ENCODE results near the gene OR10H5.
"Not testable (repeated sequence)": the region's sequence is repeated elsewhere in the genome, so short reads cannot be mapped to it uniquely, and the experiment has no call there.

The OR10H5 gene

GRCh38 chr19:15780610-15781418, 6.6 kb upstream of the OR10H5 start:
- H3K9me3 ChIP-seq, result no peaks in the 10 kb centered on the region
- DNase-seq, result no peak
- H3K36me3 ChIP-seq, result no peaks in the 10 kb centered on the region
- no peaks in the 10 kb centered on the region for H3K4me1 ChIP-seq
- H3K27me3 ChIP-seq, result no peaks in the 10 kb centered on the region
- H3K4me3 ChIP-seq (ENCODE audit: low read depth, low read length), result no peak overlapping the region
- TF ChIP-seq CTCF (IDR thresholded peaks at IDR 0.05; ENCODE audit: low read depth, low read length), result no peak

- Histone ChIP-seq H3K4me3 (ENCODE audit: low read depth, low read length) (no peak overlapping the region), H3K27me3 (no peaks in the 10 kb centered on the region), H3K4me1 (no peaks in the 10 kb centered on the region), H3K9me3 (no peaks in the 10 kb centered on the region), H3K36me3 (no peaks in the 10 kb centered on the region)
- no peak for DNase-seq
- no peak for TF ChIP-seq CTCF (IDR thresholded peaks at IDR 0.05; ENCODE audit: low read depth, low read length)
Observed at GRCh38 chr19:15781661-15782060, 5.8 kb upstream of the OR10H5 start.

- no peak for TF ChIP-seq CTCF (IDR thresholded peaks at IDR 0.05; ENCODE audit: low read depth, low read length)
Observed at GRCh38 chr19:15782211-15782610, 5.2 kb upstream of the OR10H5 start.

GRCh38 chr19:15782896-15783295, 4.6 kb upstream of the OR10H5 start:
- DNase-seq; H3K4me3 ChIP-seq (ENCODE audit: low read depth, low read length); H3K4me1 ChIP-seq; H3K9me3 ChIP-seq; H3K36me3 ChIP-seq; H3K27me3 ChIP-seq: not testable (repeated sequence)

More at GRCh38 chr19:15782211-15782610, 5.2 kb upstream of the OR10H5 start:
- Histone ChIP-seq H3K27me3 (no peaks in the 10 kb centered on the region), H3K4me3 (ENCODE audit: low read depth, low read length) (no peak overlapping the region), H3K4me1 (no peaks in the 10 kb centered on the region), H3K9me3 (no peaks in the 10 kb centered on the region), H3K36me3 (no peaks in the 10 kb centered on the region)
- no peak for DNase-seq

- H3K36me3 ChIP-seq, result no peaks in the 10 kb centered on the region
- H3K4me3 ChIP-seq (ENCODE audit: low read depth, low read length), result no peak overlapping the region
- no peak for TF ChIP-seq CTCF (IDR thresholded peaks at IDR 0.05; ENCODE audit: low read depth, low read length)
- H3K4me1 ChIP-seq, result no peaks in the 10 kb centered on the region
- H3K9me3 ChIP-seq, result no peaks in the 10 kb centered on the region
- no peak for DNase-seq
- no peaks in the 10 kb centered on the region; the same call in 1 of the 2 replicates for H3K27me3 ChIP-seq
Observed at GRCh38 chr19:15788594-15789270, 1.3 kb downstream of the OR10H5 start.

- Histone ChIP-seq H3K9me3 (no peaks in the 10 kb centered on the region), H3K27me3 (no peaks in the 10 kb centered on the region; the same call in 1 of the 2 replicates), H3K36me3 (no peaks in the 10 kb centered on the region), H3K4me1 (no peaks in the 10 kb centered on the region), H3K4me3 (ENCODE audit: low read depth, low read length) (no peak overlapping the region)
- TF ChIP-seq CTCF (IDR thresholded peaks at IDR 0.05; ENCODE audit: low read depth, low read length), result no peak
- no peak for DNase-seq
Observed at GRCh38 chr19:15790096-15790495, 2.6 kb downstream of the OR10H5 start.

- H3K36me3 ChIP-seq; H3K27me3 ChIP-seq; H3K4me1 ChIP-seq; H3K4me3 ChIP-seq (ENCODE audit: low read depth, low read length); DNase-seq; H3K9me3 ChIP-seq: not testable (repeated sequence)
Observed at GRCh38 chr19:15794279-15794678, 6.8 kb downstream of the OR10H5 start.

Data from BE2C (cell line).